CD14-positive monocyte (primary cell): ENCODE data around the gene HOMEZ. TPM values are rescaled to one million over a fixed set of nuclear protein-coding genes. Genes with fewer than 3 reads are reported as not detected.

Experiments
- DNase-seq, 3 donors: peaks; one replicate each; pipeline ENCODE4 v3.0.0-alpha.2; 2011 to 2022
- H2AFZ ChIP-seq: 2 replicates; pipeline ENCODE4 v1.6.0; 2012; ENCODE audit warnings: mild to moderate bottlenecking, low read depth, low read length, inconsistent platforms; ENCODE audit not compliant: insufficient read depth, poor library complexity, severe bottlenecking
- H3K27ac ChIP-seq, 2 donors: 1 replicate in 1 of 2; 2 replicates in 1 of 2; pipeline ENCODE4 v1.5.1; 2012 to 2013; ENCODE audit warnings: low read length in 2 of 2, control low read depth in 1 of 2, inconsistent platforms in 1 of 2, low read depth in 1 of 2, mild to moderate bottlenecking in 1 of 2
- H3K27me3 ChIP-seq, 2 donors: one replicate each; pipeline versions ENCODE4 v1.6.0 to v1.6.1; 2011 to 2013; ENCODE audit warnings: low read length in 2 of 2; ENCODE audit not compliant: control insufficient read depth in 2 of 2, insufficient read depth in 2 of 2
- H3K36me3 ChIP-seq, 2 donors: replicated peaks in 1 of 2; 1 replicate in 1 of 2; 2 replicates in 1 of 2; pipeline versions ENCODE4 v1.5.1 to v1.6.1; 2012 to 2013; ENCODE audit warnings: low read length in 2 of 2, control low read depth in 1 of 2, inconsistent platforms in 1 of 2, mild to moderate bottlenecking in 1 of 2; ENCODE audit not compliant: insufficient read depth in 2 of 2, control insufficient read depth in 1 of 2
- H3K4me1 ChIP-seq, 2 donors: 1 replicate in 1 of 2; 2 replicates in 1 of 2; pipeline versions ENCODE4 v1.5.1 to v1.6.1; 2012 to 2013; ENCODE audit warnings: low read length in 2 of 2, control low read depth in 1 of 2, inconsistent platforms in 1 of 2, mild to moderate bottlenecking in 1 of 2, moderate library complexity in 1 of 2; ENCODE audit not compliant: insufficient read depth in 2 of 2, control insufficient read depth in 1 of 2
- H3K4me2 ChIP-seq: replicated peaks from 2 replicates; pipeline ENCODE3; 2012; ENCODE audit warnings: low read length, moderate library complexity, mild to moderate bottlenecking; ENCODE audit not compliant: poor library complexity, severe bottlenecking; ENCODE audit errors: extremely low read depth
- H3K4me3 ChIP-seq, 3 experiments: fragments of 200-600 bp in 1 of 3; sonication (generic) in 1 of 3; replicated peaks in 1 of 3; 1 replicate in 2 of 3; 2 replicates in 1 of 3; pipeline ENCODE4 v1.5.1; 2011 to 2013; ENCODE audit warnings: low read length in 3 of 3, mild to moderate bottlenecking in 3 of 3, control low read depth in 2 of 3, low read depth in 2 of 3, inconsistent platforms in 1 of 3, moderate library complexity in 1 of 3
- H3K79me2 ChIP-seq: 2 replicates; pipeline ENCODE4 v1.6.0; 2012; ENCODE audit warnings: mild to moderate bottlenecking, control low read depth, inconsistent platforms, low read length, moderate library complexity; ENCODE audit not compliant: insufficient read depth
- H3K9ac ChIP-seq: 2 replicates; pipeline ENCODE4 v1.6.0; 2017; ENCODE audit warnings: low read length, mild to moderate bottlenecking; ENCODE audit not compliant: insufficient read depth, poor library complexity, severe bottlenecking
- H3K9me3 ChIP-seq, 2 donors: replicated peaks in 1 of 2; 1 replicate in 1 of 2; 2 replicates in 1 of 2; pipeline versions ENCODE4 v1.5.1 to v1.6.1; 2012 to 2013; ENCODE audit warnings: low read length in 2 of 2, control low read depth in 1 of 2; ENCODE audit not compliant: control insufficient read depth in 1 of 2, insufficient read depth in 1 of 2
- H4K20me1 ChIP-seq: 2 replicates; pipeline ENCODE4 v1.6.0; 2012; ENCODE audit warnings: mild to moderate bottlenecking, low read length, control low read depth, moderate library complexity; ENCODE audit not compliant: insufficient read depth
- H3K27ac Mint-ChIP-seq, 7 donors: one replicate each; pipeline ENCODE4 v1.8.0; 2020; ENCODE audit warnings: mild to moderate bottlenecking in 7 of 7, mixed read lengths in 7 of 7, moderate library complexity in 6 of 7, inconsistent platforms in 2 of 7
- H3K27me3 Mint-ChIP-seq, 3 donors: one replicate each; pipeline ENCODE4 v1.8.0; 2021 to 2022; ENCODE audit warnings: low read depth in 3 of 3, mild to moderate bottlenecking in 3 of 3, mixed read lengths in 3 of 3, moderate library complexity in 3 of 3, inconsistent platforms in 1 of 3
- H3K36me3 Mint-ChIP-seq, 2 donors: one replicate each; pipeline ENCODE4 v1.8.0; 2020; ENCODE audit warnings: mixed read lengths in 2 of 2, inconsistent platforms in 1 of 2, mild to moderate bottlenecking in 1 of 2
- H3K4me1 Mint-ChIP-seq: one replicate; pipeline ENCODE4 v1.8.0; 2020; ENCODE audit warnings: mild to moderate bottlenecking, mixed read lengths
- H3K4me3 Mint-ChIP-seq, 2 donors: one replicate each; pipeline ENCODE4 v1.8.0; 2020; ENCODE audit warnings: mild to moderate bottlenecking in 2 of 2, mixed read lengths in 2 of 2, moderate library complexity in 1 of 2
- H3K9me3 Mint-ChIP-seq, 7 donors: one replicate each; pipeline ENCODE4 v1.8.0; 2020 to 2022; ENCODE audit warnings: mixed read lengths in 7 of 7, mild to moderate bottlenecking in 6 of 7, moderate library complexity in 6 of 7, inconsistent platforms in 2 of 7
- CTCF ChIP-seq: fragments of 200-600 bp; IDR thresholded peaks from one replicate; pipeline ENCODE4 v1.8.0; 2022; ENCODE audit warnings: antibody characterized with exemption, mild to moderate bottlenecking
- WGBS: methylation state at CpG from one replicate; pipeline ENCODE4 v1.1.5; 2013; ENCODE audit warnings: missing lambda C conversion rate; ENCODE audit not compliant: insufficient coverage; 5-methylcytosine and 5-hydroxymethylcytosine counted together
- intact Hi-C, 2 donors: fragments of 100-400 bp; cut with micrococcal nuclease; formaldehyde crosslinking; loops; one replicate each; pipeline versions ENCODE4 v1.15.0 to v1.15.1; 2023
- polyA plus RNA-seq, 3 donors: library from polyadenylated mRNA; depleted of rRNA in 1 of 3; unstranded in 2 of 3; stranded (reverse) in 1 of 3; fragments of 300-500 nt in 2 of 3; fragments of >200 nt in 1 of 3; fragmentation: Illumina TruSeq in 2 of 3; gene quantifications; 1 replicate in 2 of 3; 2 replicates in 1 of 3; pipeline ENCODE4 v1.2.3, GENCODE V29; 2012 to 2021

Gene HOMEZ
- polyA plus RNA-seq, 3 donors = 3.5 to 5.4 (median 4.1) TPM

- Histone ChIP-seq H3K4me1 (no peaks in the 10 kb centered on the region), H3K27ac (no peak overlapping the region), H3K4me3 (no peak overlapping the region), H3K36me3 (peaks cover 6 to 17% of the 10 kb centered on the region in 2 donors), H3K4me2 (no peak overlapping the region), H3K9me3 (no peaks in the 10 kb centered on the region), H3K79me2 (peaks cover under 1% of the 10 kb centered on the region), H2AFZ (no peak overlapping the region), H3K9ac (no peak overlapping the region), H4K20me1 (peaks cover 5% of the 10 kb centered on the region), H3K27me3 (no peaks in the 10 kb centered on the region)
- WGBS = 100% methylated on average over 2 of the region's 3 CpGs
- Mint-ChIP-seq H3K4me3 (no peak overlapping the region), H3K36me3 (peaks cover 18 to 21% of the 10 kb centered on the region in 2 donors), H3K9me3 (peaks cover 0 to 2% (median 0%) of the 10 kb centered on the region in 7 donors), H3K4me1 (peaks cover 12% of the 10 kb centered on the region), H3K27me3 (peaks cover 0 to 3% (median 3%) of the 10 kb centered on the region in 3 donors), H3K27ac (no peak overlapping the region)
- DNase-seq = no peak
- intact Hi-C loops = no loop called here
- no peak for TF ChIP-seq CTCF
Measured at GRCh38 chr14:23277189-23277588, 8.7 kb downstream of the HOMEZ start.

GRCh38 chr14:23275412-23275811 lies 10.5 kb downstream of the HOMEZ start:
- Histone ChIP-seq H3K4me2 (no peak overlapping the region), H3K27me3 (no peaks in the 10 kb centered on the region), H3K36me3 (peaks cover 3 to 15% of the 10 kb centered on the region in 2 donors), H2AFZ (no peak overlapping the region), H3K9me3 (no peaks in the 10 kb centered on the region), H3K9ac (no peak overlapping the region), H4K20me1 (peaks cover 5% of the 10 kb centered on the region), H3K4me3 (no peak overlapping the region), H3K79me2 (no peaks in the 10 kb centered on the region), H3K4me1 (no peaks in the 10 kb centered on the region), H3K27ac (no peak overlapping the region)
- intact Hi-C loops = no loop called here
- Mint-ChIP-seq H3K4me1 (peaks cover 12% of the 10 kb centered on the region), H3K36me3 (peaks cover 18% of the 10 kb centered on the region in 2 donors), H3K27ac (peak overlapping the region in 3 of 7 donors; percentile 6 to 80 (median 10)), H3K4me3 (no peak overlapping the region), H3K9me3 (peaks cover 0 to 3% (median 0%) of the 10 kb centered on the region in 7 donors), H3K27me3 (peaks cover 0 to 3% (median 3%) of the 10 kb centered on the region in 3 donors)
- DNase-seq = no peak
- WGBS = 100% methylated on average over 1 of the region's 2 CpGs
- no peak for TF ChIP-seq CTCF
